Adrenal gland (tissue), 12 donors: Measurements from ENCODE around the gene RBFOX1. TPM values are rescaled to one million over a fixed set of nuclear protein-coding genes. Genes with fewer than 3 reads are reported as not detected.

Experiments
- DNase-seq, 7 donors: peaks; one replicate each; pipeline ENCODE4 v3.0.0-alpha.2; 2019 to 2020
- H3K27ac ChIP-seq, 5 donors: fragments of 200-600 bp; sonication (generic) in 4 of 5; 1 replicate in 3 of 5; 2 replicates in 2 of 5; pipeline versions ENCODE4 v1.5.1 to v1.8.0; 2016 to 2020; ENCODE audit warnings: mild to moderate bottlenecking in 1 of 5
- H3K27me3 ChIP-seq: fragments of 200-600 bp; 2 replicates; pipeline ENCODE4 v1.8.0; 2021
- H3K36me3 ChIP-seq, 2 donors: fragments of 200-600 bp; replicated peaks in 1 of 2; 1 replicate in 1 of 2; 2 replicates in 1 of 2; pipeline versions ENCODE4 v1.5.1 to v1.8.0; 2018 to 2022
- H3K4me1 ChIP-seq, 2 donors: fragments of 200-600 bp; replicated peaks in 1 of 2; 1 replicate in 1 of 2; 2 replicates in 1 of 2; pipeline versions ENCODE4 v1.5.1 to v1.8.0; 2018 to 2021
- H3K4me3 ChIP-seq, 4 donors: fragments of 200-600 bp; sonication (generic) in 3 of 4; one replicate each; pipeline ENCODE4 v1.5.1; 2016 to 2018
- H3K9me3 ChIP-seq, 3 donors: fragments of 200-600 bp; sonication (generic) in 1 of 3; replicated peaks in 1 of 3; 1 replicate in 2 of 3; 2 replicates in 1 of 3; pipeline versions ENCODE4 v1.5.1 to v1.8.0; 2016 to 2021
- POLR2A ChIP-seq, 2 donors: fragments of 450-650 bp; IDR thresholded peaks; one replicate each; pipeline ENCODE4 v1.6.1; 2017; ENCODE audit warnings: antibody characterized with exemption in 2 of 2, mild to moderate bottlenecking in 2 of 2, moderate library complexity in 1 of 2
- WGBS, 4 donors: extraction: QIAGEN DNeasy Blood & Tissue Kit in 2 of 4; methylation state at CpG; one replicate each; pipeline versions ENCODE4 v1.1.5 to v1.1.7; 2013 to 2017; 5-methylcytosine and 5-hydroxymethylcytosine counted together
- intact Hi-C, 2 donors: fragments of 100-400 bp; cut with DNase I; formaldehyde crosslinking; loops; one replicate each; pipeline versions ENCODE4 v1.14.1 to v1.15.0; 2022 to 2023
- polyA plus RNA-seq, 3 donors: library from polyadenylated mRNA; stranded (reverse); fragments of 200-250 nt in 2 of 3; fragments of 350-450 nt in 1 of 3; fragmentation: Illumina TruSeq in 1 of 3; extraction: RNeasy Lipid Tissue Mini Kit (QIAGEN cat#74804) in 1 of 3; gene quantifications; one replicate each; pipeline ENCODE4 v1.2.3, GENCODE V29; 2013 to 2014
- total RNA-seq, 9 donors: library from RNA; depleted of rRNA in 4 of 9; stranded (reverse); fragments of >200 nt in 4 of 9; fragments of 120-200 nt in 1 of 9; fragmentation: NEBNext Ultra II Directional in 1 of 9; extraction: Animal tissue kit (Norgen Biotek cat#: 25700) in 1 of 9; gene quantifications; one replicate each; pipeline versions ENCODE4 v1.1.0 to v1.2.4, GENCODE V29; 2013 to 2023
- TF ChIP-seq, protein P1 (sequence below), 6 experiments: fragments of 450-650 bp in 4 of 6; fragments of 200-600 bp in 2 of 6; sonication (generic) in 1 of 6; IDR thresholded peaks; 1 replicate in 5 of 6; 2 replicates in 1 of 6; pipeline versions ENCODE4 v1.5.1 to v1.8.0; 2016 to 2021; ENCODE audit warnings: antibody characterized with exemption in 6 of 6, mild to moderate bottlenecking in 2 of 6, moderate library complexity in 1 of 6
- donor health status: healthy with polysubstance abuse.
- donor health status: Bipolar disorder and iron deficiency.
- donor health status: DM: yes; HTN: yes; CAD: no.
- donor health status: DM: no; HTN: no; CAD: no.
- donor health status: DM: no; HTN: no; CAD: no.
- donor health status: DM: yes; HTN: yes; CAD: no.

Gene RBFOX1
- total and polyA plus RNA-seq, 12 donors: 0.19 to 6.3 (median 0.71) TPM; not detected in 4

DNA sequence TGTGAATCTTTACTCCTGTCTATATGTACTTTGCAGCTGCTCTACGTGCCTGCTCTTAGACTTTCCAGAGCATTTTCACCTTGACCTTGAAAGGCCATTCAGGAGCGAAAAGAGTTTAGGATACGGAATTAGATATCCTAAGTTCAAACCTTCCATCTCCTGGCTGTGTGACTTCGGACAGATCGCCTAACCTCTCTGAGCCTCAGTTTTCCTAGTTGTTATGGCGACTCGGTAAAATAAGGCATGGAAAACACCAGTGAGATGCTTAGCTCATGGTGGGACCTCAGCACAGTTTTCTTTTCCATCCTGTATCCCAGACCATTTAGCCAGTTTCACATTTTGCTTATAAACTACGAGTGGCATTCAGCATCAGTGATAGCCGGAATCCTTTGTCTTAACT is 233.7 kb downstream of the RBFOX1 start:
- no peak for DNase-seq
- 71 to 79% (median 75%) methylated on average over 9 of the region's 9 CpGs for WGBS, 4 donors
- no peak for TF ChIP-seq POLR2A (IDR thresholded peaks at IDR 0.05)
- TF ChIP-seq, protein P1, sequence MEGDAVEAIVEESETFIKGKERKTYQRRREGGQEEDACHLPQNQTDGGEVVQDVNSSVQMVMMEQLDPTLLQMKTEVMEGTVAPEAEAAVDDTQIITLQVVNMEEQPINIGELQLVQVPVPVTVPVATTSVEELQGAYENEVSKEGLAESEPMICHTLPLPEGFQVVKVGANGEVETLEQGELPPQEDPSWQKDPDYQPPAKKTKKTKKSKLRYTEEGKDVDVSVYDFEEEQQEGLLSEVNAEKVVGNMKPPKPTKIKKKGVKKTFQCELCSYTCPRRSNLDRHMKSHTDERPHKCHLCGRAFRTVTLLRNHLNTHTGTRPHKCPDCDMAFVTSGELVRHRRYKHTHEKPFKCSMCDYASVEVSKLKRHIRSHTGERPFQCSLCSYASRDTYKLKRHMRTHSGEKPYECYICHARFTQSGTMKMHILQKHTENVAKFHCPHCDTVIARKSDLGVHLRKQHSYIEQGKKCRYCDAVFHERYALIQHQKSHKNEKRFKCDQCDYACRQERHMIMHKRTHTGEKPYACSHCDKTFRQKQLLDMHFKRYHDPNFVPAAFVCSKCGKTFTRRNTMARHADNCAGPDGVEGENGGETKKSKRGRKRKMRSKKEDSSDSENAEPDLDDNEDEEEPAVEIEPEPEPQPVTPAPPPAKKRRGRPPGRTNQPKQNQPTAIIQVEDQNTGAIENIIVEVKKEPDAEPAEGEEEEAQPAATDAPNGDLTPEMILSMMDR (IDR thresholded peaks at IDR 0.05): no peak

DNA sequence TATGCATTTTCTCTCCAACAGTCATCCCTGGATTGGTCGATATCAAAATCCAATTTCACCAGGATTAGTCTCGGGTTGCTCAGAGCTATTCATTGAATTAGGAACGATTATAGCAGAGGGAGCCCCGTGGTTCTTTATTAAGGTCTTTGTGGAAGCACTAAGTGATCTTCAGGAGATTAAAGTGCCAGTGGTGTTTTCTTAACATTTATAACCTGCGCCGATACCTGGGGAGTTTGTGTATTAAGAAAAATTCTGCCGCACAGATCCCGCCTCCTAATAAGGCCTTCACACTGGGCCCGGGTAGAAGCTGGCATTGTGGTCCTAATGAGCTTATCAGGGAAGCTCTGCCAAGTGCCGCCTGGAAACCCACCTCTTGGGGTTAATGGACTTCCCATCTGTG is 238.7 kb downstream of the RBFOX1 start:
- WGBS, 4 donors: 77 to 82% (median 79%) methylated on average over 8 to 10 of the region's 10 CpGs

More for the DNA sequence above, 233.7 kb downstream of the RBFOX1 start:
- no peak overlapping the region for H3K4me3 ChIP-seq
- H3K9me3 ChIP-seq: no peaks in the 10 kb centered on the region
- no peaks in the 10 kb centered on the region for H3K4me1 ChIP-seq
- no peaks in the 10 kb centered on the region for H3K27me3 ChIP-seq
- intact Hi-C loops: no loop called here
- H3K36me3 ChIP-seq: no peaks in the 10 kb centered on the region
- no peak overlapping the region for H3K27ac ChIP-seq

DNA sequence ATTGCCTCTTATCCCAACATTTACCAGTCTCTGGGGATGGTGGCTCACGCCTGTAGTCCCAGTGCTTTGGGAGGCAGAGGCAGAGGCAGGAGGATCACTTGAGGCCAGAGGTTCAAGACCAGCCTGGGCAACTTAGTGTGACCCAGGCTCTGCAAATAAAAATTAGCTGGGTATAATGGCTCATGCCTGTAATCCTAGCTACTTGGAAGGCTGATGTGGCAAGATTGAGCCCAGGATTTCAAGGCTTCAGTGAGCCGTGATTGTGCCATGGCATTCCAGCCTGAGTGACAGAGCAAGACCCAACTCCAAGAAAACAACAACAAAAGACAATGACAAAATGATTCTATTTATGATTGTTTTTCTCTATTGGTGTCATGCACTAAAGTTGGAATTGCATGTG is 244.9 kb downstream of the RBFOX1 start:
- 41 to 57% (median 48%) methylated on average over 2 of the region's 2 CpGs for WGBS, 4 donors
- DNase-seq: no peak

More for the DNA sequence above, 238.7 kb downstream of the RBFOX1 start:
- Histone ChIP-seq H3K4me1 (no peaks in the 10 kb centered on the region), H3K36me3 (no peaks in the 10 kb centered on the region), H3K27ac (no peak overlapping the region), H3K9me3 (no peaks in the 10 kb centered on the region), H3K27me3 (no peaks in the 10 kb centered on the region), H3K4me3 (no peak overlapping the region)
- intact Hi-C loops: no loop called here
- no peak for TF ChIP-seq POLR2A (IDR thresholded peaks at IDR 0.05)
- TF ChIP-seq, protein P1 (IDR thresholded peaks at IDR 0.05): no peak
- DNase-seq: no peak

DNA sequence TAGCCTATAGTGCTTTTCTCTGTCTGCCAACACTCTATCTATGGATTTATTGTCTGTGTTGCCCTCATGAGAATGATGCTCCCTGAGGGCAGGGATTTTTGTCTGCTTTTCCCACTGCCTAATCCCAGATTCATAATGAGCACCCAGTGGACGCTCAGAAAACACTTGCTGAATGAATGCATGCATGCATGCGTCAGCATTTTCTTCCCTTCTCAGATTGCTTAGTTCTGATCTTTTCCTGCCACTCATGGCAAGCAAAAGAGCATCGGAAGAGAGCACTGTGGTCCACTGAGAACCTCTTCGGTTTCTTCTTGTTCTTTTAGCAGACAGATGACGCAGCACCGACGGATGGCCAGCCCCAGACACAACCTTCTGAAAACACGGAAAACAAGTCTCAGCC is 246.8 kb downstream of the RBFOX1 start:
- Histone ChIP-seq H3K4me1 (no peaks in the 10 kb centered on the region), H3K36me3 (no peaks in the 10 kb centered on the region), H3K4me3 (no peak overlapping the region), H3K9me3 (no peaks in the 10 kb centered on the region), H3K27ac (no peak overlapping the region), H3K27me3 (no peaks in the 10 kb centered on the region)
- WGBS, 4 donors: 79 to 87% (median 83%) methylated on average over 8 of the region's 8 CpGs
- no peak for DNase-seq
- TF ChIP-seq POLR2A (IDR thresholded peaks at IDR 0.05): no peak
- TF ChIP-seq, protein P1 (IDR thresholded peaks at IDR 0.05): no peak
- intact Hi-C loops: no loop called here

More for the DNA sequence above, 244.9 kb downstream of the RBFOX1 start:
- H3K9me3 ChIP-seq: no peaks in the 10 kb centered on the region
- no peak overlapping the region for H3K27ac ChIP-seq
- TF ChIP-seq, protein P1 (IDR thresholded peaks at IDR 0.05): no peak
- no peak overlapping the region for H3K4me3 ChIP-seq
- H3K27me3 ChIP-seq: no peaks in the 10 kb centered on the region
- H3K36me3 ChIP-seq: no peaks in the 10 kb centered on the region
- intact Hi-C loops: no loop called here
- no peaks in the 10 kb centered on the region for H3K4me1 ChIP-seq
